Colonic mucosa (tissue), 4 donors: ENCODE measurements around the gene RFTN1. TPM values are rescaled to one million over a fixed set of nuclear protein-coding genes. Genes with fewer than 3 reads are reported as not detected.

ENCODE experiments used
- DNase-seq: peaks from one replicate; pipeline ENCODE4 v3.0.0-alpha.2; 2020
- H3K27ac ChIP-seq: fragments of 200-600 bp; one replicate; pipeline ENCODE4 v1.8.0; 2021
- H3K27me3 ChIP-seq: fragments of 200-600 bp; one replicate; pipeline ENCODE4 v1.8.0; 2021
- H3K36me3 ChIP-seq: fragments of 200-600 bp; one replicate; pipeline ENCODE4 v1.8.0; 2021
- H3K4me1 ChIP-seq: fragments of 200-600 bp; one replicate; pipeline ENCODE4 v1.8.0; 2021; ENCODE audit warnings: mild to moderate bottlenecking
- H3K4me3 ChIP-seq: fragments of 200-600 bp; one replicate; pipeline ENCODE4 v1.8.0; 2021
- H3K9ac ChIP-seq, 2 donors: one replicate each; pipeline ENCODE4 v1.7.0; 2013; ENCODE audit warnings: control low read depth in 2 of 2, low read depth in 2 of 2, low read length in 2 of 2
- H3K9me3 ChIP-seq: fragments of 200-600 bp; one replicate; pipeline ENCODE4 v1.8.0; 2021
- intact Hi-C: fragments of 100-400 bp; cut with DNase I; formaldehyde crosslinking; loops from one replicate; pipeline ENCODE4 v1.14.1; 2022
- total RNA-seq, 2 donors: library from RNA; stranded (reverse); fragmentation: NEBNext Ultra II Directional in 1 of 2; extraction: Animal tissue kit (Norgen Biotek cat#: 25700) in 1 of 2; gene quantifications; one replicate each; pipeline ENCODE4 v1.2.1, GENCODE V29; 2021
- TF ChIP-seq, protein P1 (sequence below): fragments of 200-600 bp; IDR thresholded peaks from one replicate; pipeline ENCODE4 v1.8.0; 2022; ENCODE audit warnings: antibody characterized with exemption, mild to moderate bottlenecking
- donor health status: healthy.
- donor health status: DM: no; HTN: no; CAD: no.
- donor health status: DM: no; HTN: no; CAD: no.

Gene RFTN1
- total RNA-seq, 2 donors from 2014 or later = 4.0 to 10.2 TPM

GRCh38 chr3:16456784-16457415 is 56.6 kb downstream of the RFTN1 start:
- Histone ChIP-seq H3K27me3 (no peaks in the 10 kb centered on the region), H3K9ac (no peak overlapping the region), H3K4me1 (no peaks in the 10 kb centered on the region), H3K4me3 (no peak overlapping the region), H3K27ac (no peak overlapping the region), H3K36me3 (no peaks in the 10 kb centered on the region), H3K9me3 (no peaks in the 10 kb centered on the region)
- intact Hi-C loops = no loop called here
- TF ChIP-seq, protein P1, sequence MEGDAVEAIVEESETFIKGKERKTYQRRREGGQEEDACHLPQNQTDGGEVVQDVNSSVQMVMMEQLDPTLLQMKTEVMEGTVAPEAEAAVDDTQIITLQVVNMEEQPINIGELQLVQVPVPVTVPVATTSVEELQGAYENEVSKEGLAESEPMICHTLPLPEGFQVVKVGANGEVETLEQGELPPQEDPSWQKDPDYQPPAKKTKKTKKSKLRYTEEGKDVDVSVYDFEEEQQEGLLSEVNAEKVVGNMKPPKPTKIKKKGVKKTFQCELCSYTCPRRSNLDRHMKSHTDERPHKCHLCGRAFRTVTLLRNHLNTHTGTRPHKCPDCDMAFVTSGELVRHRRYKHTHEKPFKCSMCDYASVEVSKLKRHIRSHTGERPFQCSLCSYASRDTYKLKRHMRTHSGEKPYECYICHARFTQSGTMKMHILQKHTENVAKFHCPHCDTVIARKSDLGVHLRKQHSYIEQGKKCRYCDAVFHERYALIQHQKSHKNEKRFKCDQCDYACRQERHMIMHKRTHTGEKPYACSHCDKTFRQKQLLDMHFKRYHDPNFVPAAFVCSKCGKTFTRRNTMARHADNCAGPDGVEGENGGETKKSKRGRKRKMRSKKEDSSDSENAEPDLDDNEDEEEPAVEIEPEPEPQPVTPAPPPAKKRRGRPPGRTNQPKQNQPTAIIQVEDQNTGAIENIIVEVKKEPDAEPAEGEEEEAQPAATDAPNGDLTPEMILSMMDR = no peak
- DNase-seq = peak; percentile 30

- H3K4me3 ChIP-seq = no peak overlapping the region
- intact Hi-C loops = no loop called here
Measured at GRCh38 chr3:16455966-16456365, 57.5 kb downstream of the RFTN1 start.

DNA sequence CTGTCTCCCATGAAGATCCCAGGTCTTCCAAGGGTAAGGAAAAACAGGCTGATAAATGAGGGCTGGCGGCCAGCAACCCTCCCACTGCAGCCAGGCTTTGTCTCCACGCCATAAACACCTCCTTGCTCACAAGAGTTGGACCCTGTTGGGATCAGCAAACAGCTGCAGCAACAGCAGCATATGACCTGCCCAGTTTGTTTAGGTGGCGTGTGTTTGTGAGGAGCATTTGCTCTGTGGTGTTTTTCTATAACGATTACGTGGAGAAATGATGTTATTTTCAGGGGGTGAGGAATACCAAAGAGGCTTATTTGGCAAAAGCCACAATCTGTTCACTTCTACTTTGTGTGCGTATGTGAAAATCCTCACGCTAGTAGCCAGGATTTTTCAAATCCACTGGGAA is 58.5 kb downstream of the RFTN1 start:
- TF ChIP-seq, protein P1 = no peak
- no peaks in the 10 kb centered on the region for H3K36me3 ChIP-seq
- no peak for DNase-seq
- intact Hi-C loops = no loop called here
- no peak overlapping the region for H3K27ac ChIP-seq
- no peaks in the 10 kb centered on the region for H3K9me3 ChIP-seq
- H3K4me1 ChIP-seq = no peaks in the 10 kb centered on the region
- no peak overlapping the region for H3K4me3 ChIP-seq
- no peaks in the 10 kb centered on the region for H3K27me3 ChIP-seq
- H3K9ac ChIP-seq = no peak overlapping the region

More at GRCh38 chr3:16455966-16456365, 57.5 kb downstream of the RFTN1 start:
- no peaks in the 10 kb centered on the region for H3K4me1 ChIP-seq
- no peak overlapping the region for H3K27ac ChIP-seq
- no peaks in the 10 kb centered on the region for H3K27me3 ChIP-seq
- H3K36me3 ChIP-seq = no peaks in the 10 kb centered on the region
- H3K9ac ChIP-seq = no peak overlapping the region
- no peaks in the 10 kb centered on the region for H3K9me3 ChIP-seq
- TF ChIP-seq, protein P1 = no peak
- DNase-seq = no peak

DNA sequence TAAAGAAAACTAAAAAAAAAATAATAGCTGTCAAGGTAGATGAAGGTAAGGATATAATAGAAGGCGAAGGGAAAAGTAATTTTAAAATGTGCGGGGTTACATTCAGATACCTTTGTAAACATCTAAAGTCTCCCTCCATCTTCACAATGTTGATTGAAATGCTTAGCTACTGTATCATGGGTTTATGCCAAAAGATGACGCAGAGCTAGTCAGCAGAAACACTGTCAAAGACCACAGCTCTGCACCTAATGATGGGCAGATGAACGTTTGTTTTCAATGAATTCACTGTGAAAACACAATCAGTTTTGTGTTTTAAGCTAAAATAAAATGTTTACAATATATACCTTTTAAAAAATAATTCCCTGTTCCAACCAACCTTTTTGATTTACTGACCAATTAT is 61.2 kb downstream of the RFTN1 start:
- Histone ChIP-seq H3K4me1 (no peaks in the 10 kb centered on the region), H3K27me3 (no peaks in the 10 kb centered on the region)

DNA sequence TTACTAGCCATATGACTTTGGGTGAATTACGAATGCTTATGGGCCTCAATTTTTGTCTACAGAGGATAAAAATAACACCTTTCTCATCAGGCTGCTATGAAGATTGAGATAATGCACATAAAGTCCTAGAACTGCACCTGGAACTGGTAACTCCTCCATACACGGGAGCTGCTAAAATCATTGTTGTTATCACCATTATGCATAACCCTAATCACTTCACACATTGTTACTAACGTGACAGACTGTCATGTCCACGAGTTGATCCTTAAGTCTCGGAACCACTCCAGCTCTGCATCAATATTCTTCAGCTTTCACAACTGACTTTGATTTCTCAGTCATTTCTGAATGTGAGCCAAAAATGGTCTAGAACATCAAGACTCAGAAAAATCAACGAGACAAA is 64.1 kb downstream of the RFTN1 start:
- H3K9me3 ChIP-seq = no peaks in the 10 kb centered on the region
- no peak overlapping the region for H3K9ac ChIP-seq
- H3K27ac ChIP-seq = no peak overlapping the region
- DNase-seq = no peak
- TF ChIP-seq, protein P1 = no peak
- H3K27me3 ChIP-seq = no peaks in the 10 kb centered on the region
- no peaks in the 10 kb centered on the region for H3K36me3 ChIP-seq
- intact Hi-C loops = no loop called here
- no peak overlapping the region for H3K4me3 ChIP-seq
- no peaks in the 10 kb centered on the region for H3K4me1 ChIP-seq

More for the DNA sequence above, 61.2 kb downstream of the RFTN1 start:
- TF ChIP-seq, protein P1 = no peak
- H3K9me3 ChIP-seq = no peaks in the 10 kb centered on the region
- H3K4me3 ChIP-seq = no peak overlapping the region
- no peak overlapping the region for H3K9ac ChIP-seq
- intact Hi-C loops = no loop called here
- H3K36me3 ChIP-seq = no peaks in the 10 kb centered on the region
- no peak overlapping the region for H3K27ac ChIP-seq
- DNase-seq = no peak
